Gastrocnemius medialis (tissue), 4 donors: ENCODE measurements around the gene ZMAT3.

Experiments
- POLR2A ChIP-seq, 2 donors: fragments of 450-650 bp; IDR thresholded peaks; one replicate each; pipeline ENCODE4 v1.6.1; 2017; ENCODE audit warnings: antibody characterized with exemption in 2 of 2, mild to moderate bottlenecking in 2 of 2, moderate library complexity in 2 of 2
- TF ChIP-seq, protein P1 (sequence below), 5 experiments: fragments of 450-650 bp in 3 of 5; fragments of 200-600 bp in 2 of 5; sonication (generic) in 2 of 5; IDR thresholded peaks in 4 of 5; conservative IDR thresholded peaks in 1 of 5; 1 replicate in 4 of 5; 2 replicates in 1 of 5; pipeline ENCODE4 v1.5.1; 2016 to 2019; ENCODE audit warnings: antibody characterized with exemption in 5 of 5, mild to moderate bottlenecking in 3 of 5, moderate library complexity in 3 of 5

DNA sequence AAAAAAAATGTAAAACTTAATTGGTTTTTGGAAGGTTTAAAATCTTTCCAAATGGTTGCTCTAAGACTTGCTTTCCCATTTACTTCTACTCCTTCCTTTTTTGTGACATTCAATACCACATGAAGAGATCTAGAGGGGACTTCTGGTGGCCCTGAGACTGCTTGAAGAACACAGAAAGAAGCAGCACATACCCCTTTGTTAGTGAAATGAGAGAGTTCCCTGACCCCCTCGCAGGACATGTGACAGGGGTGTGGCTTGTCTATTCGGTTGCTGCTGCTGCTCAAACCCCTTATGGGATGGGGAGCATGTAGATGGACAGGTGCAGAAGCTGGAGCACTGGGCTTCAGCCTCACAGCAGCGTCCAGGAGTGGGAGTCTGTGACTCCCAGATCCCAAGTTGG lies 71.0 kb downstream of the ZMAT3 start:
- TF ChIP-seq, protein P1, sequence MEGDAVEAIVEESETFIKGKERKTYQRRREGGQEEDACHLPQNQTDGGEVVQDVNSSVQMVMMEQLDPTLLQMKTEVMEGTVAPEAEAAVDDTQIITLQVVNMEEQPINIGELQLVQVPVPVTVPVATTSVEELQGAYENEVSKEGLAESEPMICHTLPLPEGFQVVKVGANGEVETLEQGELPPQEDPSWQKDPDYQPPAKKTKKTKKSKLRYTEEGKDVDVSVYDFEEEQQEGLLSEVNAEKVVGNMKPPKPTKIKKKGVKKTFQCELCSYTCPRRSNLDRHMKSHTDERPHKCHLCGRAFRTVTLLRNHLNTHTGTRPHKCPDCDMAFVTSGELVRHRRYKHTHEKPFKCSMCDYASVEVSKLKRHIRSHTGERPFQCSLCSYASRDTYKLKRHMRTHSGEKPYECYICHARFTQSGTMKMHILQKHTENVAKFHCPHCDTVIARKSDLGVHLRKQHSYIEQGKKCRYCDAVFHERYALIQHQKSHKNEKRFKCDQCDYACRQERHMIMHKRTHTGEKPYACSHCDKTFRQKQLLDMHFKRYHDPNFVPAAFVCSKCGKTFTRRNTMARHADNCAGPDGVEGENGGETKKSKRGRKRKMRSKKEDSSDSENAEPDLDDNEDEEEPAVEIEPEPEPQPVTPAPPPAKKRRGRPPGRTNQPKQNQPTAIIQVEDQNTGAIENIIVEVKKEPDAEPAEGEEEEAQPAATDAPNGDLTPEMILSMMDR (IDR thresholded peaks at IDR 0.05 in 4 of 5, conservative IDR thresholded peaks at IDR 0.05 in 1 of 5), result no peak
- no peak for TF ChIP-seq POLR2A (IDR thresholded peaks at IDR 0.05)
